ENCODE results near the gene LMX1B.

DNA sequence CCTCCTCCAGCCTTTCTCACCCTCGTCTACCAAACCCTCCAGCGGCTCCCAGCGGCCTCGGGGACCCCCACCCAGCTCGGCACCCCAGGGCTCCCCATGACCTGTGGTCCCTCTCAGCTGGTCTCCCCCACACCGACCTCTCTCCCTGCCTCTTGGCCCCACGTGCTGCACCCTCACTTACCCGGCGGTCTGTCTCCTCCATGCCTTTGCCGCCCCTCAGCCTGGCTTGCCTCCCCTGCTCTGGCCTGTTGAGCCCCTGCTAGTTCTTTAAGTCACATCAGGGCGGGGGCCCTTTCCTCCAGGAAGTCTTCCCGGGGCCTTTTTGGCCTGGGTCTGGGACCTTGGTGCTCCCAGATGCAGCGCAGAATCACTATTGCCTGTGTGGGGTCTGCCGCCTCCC, 81.5 kb downstream of the LMX1B start:
- TF ChIP-seq EP300 (IDR thresholded peaks at IDR 0.05) (no peak), POLR2A (IDR thresholded peaks at IDR 0.05) (no peak)
- TF ChIP-seq, protein P1, sequence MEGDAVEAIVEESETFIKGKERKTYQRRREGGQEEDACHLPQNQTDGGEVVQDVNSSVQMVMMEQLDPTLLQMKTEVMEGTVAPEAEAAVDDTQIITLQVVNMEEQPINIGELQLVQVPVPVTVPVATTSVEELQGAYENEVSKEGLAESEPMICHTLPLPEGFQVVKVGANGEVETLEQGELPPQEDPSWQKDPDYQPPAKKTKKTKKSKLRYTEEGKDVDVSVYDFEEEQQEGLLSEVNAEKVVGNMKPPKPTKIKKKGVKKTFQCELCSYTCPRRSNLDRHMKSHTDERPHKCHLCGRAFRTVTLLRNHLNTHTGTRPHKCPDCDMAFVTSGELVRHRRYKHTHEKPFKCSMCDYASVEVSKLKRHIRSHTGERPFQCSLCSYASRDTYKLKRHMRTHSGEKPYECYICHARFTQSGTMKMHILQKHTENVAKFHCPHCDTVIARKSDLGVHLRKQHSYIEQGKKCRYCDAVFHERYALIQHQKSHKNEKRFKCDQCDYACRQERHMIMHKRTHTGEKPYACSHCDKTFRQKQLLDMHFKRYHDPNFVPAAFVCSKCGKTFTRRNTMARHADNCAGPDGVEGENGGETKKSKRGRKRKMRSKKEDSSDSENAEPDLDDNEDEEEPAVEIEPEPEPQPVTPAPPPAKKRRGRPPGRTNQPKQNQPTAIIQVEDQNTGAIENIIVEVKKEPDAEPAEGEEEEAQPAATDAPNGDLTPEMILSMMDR (IDR thresholded peaks at IDR 0.05): no peak

Data from sigmoid colon (tissue), 4 donors.